IMR-90 (cell line): ENCODE data around the gene LRRC15. TPM values are rescaled to one million over a fixed set of nuclear protein-coding genes. Genes with fewer than 3 reads are reported as not detected.

ENCODE experiments used
- ATAC-seq: fragments of 200-7000 bp; cut with Tn5 transposase; 2 replicates; pipeline ENCODE4 v1.9.1; 2020; ENCODE audit warnings: low read depth, mild to moderate bottlenecking, moderate library complexity
- BruUV-seq: library from RNA; stranded (reverse); fragments of 400-500 nt; replicated peaks from 2 replicates; lab custom pipeline; 2021; lab: Mats Ljungman, UMichigan
- CTCF ChIA-PET: fragments of 300-600 bp; formaldehyde crosslinking; extraction: SDS; loops from one replicate; lab custom pipeline; 2021; ENCODE audit warnings: antibody characterized with exemption; lab: Yijun Ruan, JAX
- POLR2A ChIA-PET: fragments of 300-600 bp; sonication (Branson Sonifier 250); formaldehyde crosslinking; loops from one replicate; lab custom pipeline; 2022; ENCODE audit warnings: antibody characterized with exemption; ENCODE audit not compliant: unreplicated experiment; lab: Charles Lee
- DNase-seq: peaks from one replicate; pipeline ENCODE4 v3.0.0; 2013
- H2AFZ ChIP-seq: replicated peaks from 2 replicates; pipeline ENCODE3; 2013; ENCODE audit warnings: low read length, mild to moderate bottlenecking; ENCODE audit not compliant: poor library complexity
- H2AK5ac ChIP-seq: 2 replicates; pipeline ENCODE4 v1.6.1; 2013; ENCODE audit warnings: low read depth, low read length, inconsistent platforms
- H2AK9ac ChIP-seq: replicated peaks from 2 replicates; pipeline ENCODE3; 2013; ENCODE audit warnings: mild to moderate bottlenecking, low read depth, low read length, moderate library complexity; ENCODE audit not compliant: poor library complexity
- H2BK120ac ChIP-seq: 2 replicates; pipeline ENCODE4 v1.6.1; 2013; ENCODE audit warnings: low read depth, low read length, inconsistent platforms
- H2BK15ac ChIP-seq: 3 replicates; pipeline ENCODE4 v1.6.1; 2013; ENCODE audit warnings: low read depth, low read length, inconsistent platforms
- H2BK20ac ChIP-seq: 2 replicates; pipeline ENCODE4 v1.6.1; 2013; ENCODE audit warnings: low read depth, mild to moderate bottlenecking, inconsistent platforms, low read length, moderate library complexity
- H2BK5ac ChIP-seq: 2 replicates; pipeline ENCODE4 v1.6.1; 2013; ENCODE audit warnings: mild to moderate bottlenecking, low read depth, low read length, inconsistent platforms; ENCODE audit not compliant: poor library complexity, severe bottlenecking
- H3K14ac ChIP-seq: replicated peaks from 2 replicates; pipeline ENCODE4 v1.6.1; 2013; ENCODE audit warnings: low read depth, low read length, inconsistent platforms
- H3K18ac ChIP-seq: 2 replicates; pipeline ENCODE4 v1.6.1; 2013; ENCODE audit warnings: low read depth, low read length, control low read depth
- H3K23ac ChIP-seq: 2 replicates; pipeline ENCODE4 v1.6.1; 2013; ENCODE audit warnings: low read depth, low read length, inconsistent platforms
- H3K27ac ChIP-seq: 2 replicates; pipeline ENCODE4 v1.5.1; 2013; ENCODE audit warnings: mild to moderate bottlenecking, control low read depth, low read length; ENCODE audit not compliant: insufficient read depth
- H3K27me3 ChIP-seq: 2 replicates; pipeline ENCODE4 v1.6.1; 2013; ENCODE audit warnings: low read length; ENCODE audit not compliant: control insufficient read depth, insufficient read depth
- H3K36me3 ChIP-seq: 2 replicates; pipeline ENCODE4 v1.6.1; 2013; ENCODE audit warnings: low read length, mixed read lengths; ENCODE audit not compliant: control insufficient read depth, insufficient read depth
- H3K4ac ChIP-seq: 2 replicates; pipeline ENCODE4 v1.6.1; 2013; ENCODE audit warnings: low read depth, low read length, inconsistent platforms
- H3K4me1 ChIP-seq: 2 replicates; pipeline ENCODE4 v1.6.1; 2013; ENCODE audit warnings: low read length, mixed read lengths; ENCODE audit not compliant: control insufficient read depth, insufficient read depth
- H3K4me2 ChIP-seq: 2 replicates; pipeline ENCODE4 v1.6.1; 2013; ENCODE audit warnings: low read depth, mild to moderate bottlenecking, control low read depth, low read length, moderate library complexity
- H3K4me3 ChIP-seq: 2 replicates; pipeline ENCODE4 v1.5.1; 2013; ENCODE audit warnings: low read depth, mild to moderate bottlenecking, control low read depth, low read length, moderate library complexity; ENCODE audit not compliant: insufficient read depth
- H3K56ac ChIP-seq: 2 replicates; pipeline ENCODE4 v1.6.1; 2013; ENCODE audit warnings: low read length, inconsistent platforms; ENCODE audit not compliant: insufficient read depth; ENCODE audit errors: extremely low read depth
- H3K79me1 ChIP-seq, 2 experiments: 2 replicates each; pipeline ENCODE4 v1.6.1; 2013; ENCODE audit warnings: low read length in 2 of 2, inconsistent platforms in 1 of 2, low read depth in 1 of 2
- H3K9ac ChIP-seq: 2 replicates; pipeline ENCODE4 v1.6.1; 2013; ENCODE audit warnings: low read depth, low read length, control low read depth
- H3K9me1 ChIP-seq: 2 replicates; pipeline ENCODE4 v1.6.1; 2013; ENCODE audit warnings: low read length, inconsistent platforms; ENCODE audit not compliant: insufficient read depth
- H3K9me3 ChIP-seq: 2 replicates; pipeline ENCODE4 v1.6.1; 2013; ENCODE audit warnings: low read length; ENCODE audit not compliant: control insufficient read depth, insufficient read depth
- H4K20me1 ChIP-seq: 2 replicates; pipeline ENCODE4 v1.6.1; 2013; ENCODE audit warnings: low read length, inconsistent platforms; ENCODE audit not compliant: insufficient read depth
- H4K5ac ChIP-seq: 2 replicates; pipeline ENCODE4 v1.6.1; 2013; ENCODE audit warnings: mild to moderate bottlenecking, low read depth, low read length, control low read depth
- H4K8ac ChIP-seq, 2 experiments: 2 replicates each; pipeline ENCODE4 v1.6.1; 2013; ENCODE audit warnings: low read depth in 2 of 2, low read length in 2 of 2, control low read depth in 1 of 2, inconsistent platforms in 1 of 2
- H4K91ac ChIP-seq: 2 replicates; pipeline ENCODE4 v1.6.1; 2013; ENCODE audit warnings: low read depth, low read length, inconsistent platforms; ENCODE audit not compliant: insufficient read depth
- CEBPB ChIP-seq: IDR thresholded peaks from 2 replicates; pipeline ENCODE4 v1.6.1; 2012; ENCODE audit warnings: low read depth, low read length, improper control_type of control experiment
- CHD1 ChIP-seq: IDR thresholded peaks from 2 replicates; pipeline ENCODE4 v1.6.1; 2012; ENCODE audit warnings: low read depth, low read length, improper control_type of control experiment
- NFE2L2 ChIP-seq: fragments of 150-350 bp; IDR thresholded peaks from 2 replicates; pipeline ENCODE4 v1.6.1; 2016; ENCODE audit warnings: low read depth, mild to moderate bottlenecking, low read length
- POLR2A ChIP-seq: IDR thresholded peaks from 2 replicates; pipeline ENCODE4 v1.6.1; 2012; ENCODE audit warnings: mild to moderate bottlenecking, low read depth, low read length
- RAD21 ChIP-seq: IDR thresholded peaks from 2 replicates; pipeline ENCODE4 v1.6.1; 2012; ENCODE audit warnings: low read length, improper control_type of control experiment
- whole genome bisulfite sequencing, 2 experiments: methylation state at CpG; one replicate each; pipeline versions ENCODE4 v1.1.5 to v1.1.7; 2013; ENCODE audit warnings: missing lambda C conversion rate in 2 of 2; ENCODE audit not compliant: insufficient read length in 1 of 2; ENCODE audit errors: extremely low coverage in 2 of 2; 5-methylcytosine and 5-hydroxymethylcytosine counted together
- dilution Hi-C: fragments of 300-500 bp; cut with HindIII; formaldehyde crosslinking; loops from one replicate; pipeline ENCODE4 v1.14.3; 2018; ENCODE audit warnings: low sequenced_read_pairs; ENCODE audit not compliant: unreplicated experiment
- in situ Hi-C: fragments of 300-500 bp; cut with MboI; formaldehyde crosslinking; loops from 3 replicates; pipeline ENCODE4 v1.14.3; 2019; ENCODE audit warnings: low sequenced_read_pairs, inconsistent platforms, mixed read lengths
- intact Hi-C: fragments of 100-400 bp; cut with micrococcal nuclease; formaldehyde crosslinking; loops from 2 replicates; pipeline ENCODE4 v1.10.0; 2022
- polyA plus RNA-seq, 3 experiments: library from polyadenylated mRNA; depleted of rRNA; stranded (reverse); fragments of >200 nt; gene quantifications; 2 replicates each; pipeline ENCODE4 v1.2.3, GENCODE V29; 2012; ENCODE audit warnings: low replicate concordance in 1 of 3
- total RNA-seq: library from RNA; depleted of rRNA; stranded (reverse); fragments of >200 nt; gene quantifications from 2 replicates; pipeline ENCODE4 v1.2.3, GENCODE V29; 2012

LRRC15 gene
- total and polyA plus RNA-seq, 2 of the 4 experiments (the other 2 are of a cell fraction): 2.5 to 9.0 TPM

DNA sequence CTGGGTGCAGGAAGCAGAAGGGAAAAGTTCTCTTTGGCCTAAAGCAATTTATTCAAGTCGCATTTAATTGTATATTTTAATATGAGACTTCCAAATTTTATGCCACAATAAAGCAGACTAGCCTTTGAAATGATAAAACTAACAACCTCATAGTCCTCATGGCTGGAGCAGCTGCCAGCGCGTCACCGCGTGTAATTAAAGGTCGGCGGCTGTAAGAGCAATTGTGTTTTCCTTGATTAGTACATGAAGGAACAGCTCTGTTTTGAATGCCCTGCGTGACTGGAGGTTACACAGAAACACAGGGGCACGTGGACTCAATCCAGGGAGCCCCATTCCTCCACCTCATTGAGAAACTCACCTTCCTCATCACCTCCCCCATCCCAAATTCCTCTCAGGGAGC is 10.1 kb upstream of the LRRC15 start:
- no peak overlapping the region for H2BK15ac ChIP-seq
- ChIA-PET POLR2A (no interaction called here), CTCF (no interaction called here)
- no peak overlapping the region for H3K23ac ChIP-seq
- no peaks in the 10 kb centered on the region for H3K36me3 ChIP-seq
- H3K9me3 ChIP-seq: no peaks in the 10 kb centered on the region
- H4K20me1 ChIP-seq: no peaks in the 10 kb centered on the region
- H3K4me1 ChIP-seq: no peaks in the 10 kb centered on the region
- WGBS, 2 experiments: no CpG with 5 or more reads among the region's 9 CpGs
- peaks cover 30% of the 10 kb centered on the region for H3K27me3 ChIP-seq
- H3K56ac ChIP-seq: no peak overlapping the region
- H4K5ac ChIP-seq: no peak overlapping the region
- H2AFZ ChIP-seq: no peak overlapping the region
- in situ Hi-C loops: no loop called here
- dilution Hi-C loops: no loop called here
- H3K4ac ChIP-seq: no peak overlapping the region
- H3K4me2 ChIP-seq: no peak overlapping the region
- no peak overlapping the region for H3K4me3 ChIP-seq
- BruUV-seq: no TSS peak
- ATAC-seq (no peak), DNase-seq (no peak)
- intact Hi-C loops: no loop called here
- H3K14ac ChIP-seq: no peak overlapping the region
- no peak for TF ChIP-seq POLR2A
- TF ChIP-seq CEBPB: no peak
- TF ChIP-seq RAD21: no peak
- no peak for TF ChIP-seq CHD1
- TF ChIP-seq NFE2L2: no peak
- no peak overlapping the region for H2BK5ac ChIP-seq
- H2AK5ac ChIP-seq: no peak overlapping the region
- no peak overlapping the region for H3K27ac ChIP-seq
- 0 out of 2 replicates have a peak, but pooled peaks cover 3% of the 10 kb centered on the region for H3K9me1 ChIP-seq
- no peak overlapping the region for H2AK9ac ChIP-seq
- no peak overlapping the region for H2BK120ac ChIP-seq
- H4K8ac ChIP-seq: no peak overlapping the region
- H2BK20ac ChIP-seq: no peak overlapping the region
- H4K91ac ChIP-seq: no peak overlapping the region
- H3K18ac ChIP-seq: no peak overlapping the region
- no peak overlapping the region for H3K9ac ChIP-seq
- no peaks in the 10 kb centered on the region for H3K79me1 ChIP-seq
